Fibroblast of skin of left quadriceps (primary cell): ENCODE measurements around the gene CELF2.

Experiments
- DNase-seq, 2 experiments: peaks; one replicate each; pipeline ENCODE4 v3.0.0-alpha.2; 2013; ENCODE audit warnings: low read depth in 2 of 2

Gene CELF2

GRCh38 chr10:11023009-11023953 lies 5.6 kb downstream of the CELF2 start:
- no peak for DNase-seq

DNA sequence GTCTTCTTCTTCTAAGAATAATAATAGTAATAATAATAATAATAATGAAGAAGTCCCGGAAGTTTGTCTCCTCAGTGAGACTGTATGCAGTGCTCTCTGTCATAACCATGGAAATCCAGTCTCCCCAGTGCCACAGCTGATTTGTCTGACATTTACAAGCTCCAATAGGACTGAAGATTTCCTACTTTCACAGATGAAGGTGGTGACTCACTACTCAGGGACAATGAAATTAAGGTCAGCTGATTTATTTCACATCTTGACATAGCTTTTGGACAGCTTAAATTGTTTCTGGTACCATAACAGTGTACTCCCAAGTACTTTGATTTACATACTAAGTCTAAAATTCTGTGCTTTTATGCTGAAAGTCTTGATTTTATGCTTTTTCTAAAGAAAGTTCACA lies 6.9 kb downstream of the CELF2 start:
- no peak for DNase-seq

DNA sequence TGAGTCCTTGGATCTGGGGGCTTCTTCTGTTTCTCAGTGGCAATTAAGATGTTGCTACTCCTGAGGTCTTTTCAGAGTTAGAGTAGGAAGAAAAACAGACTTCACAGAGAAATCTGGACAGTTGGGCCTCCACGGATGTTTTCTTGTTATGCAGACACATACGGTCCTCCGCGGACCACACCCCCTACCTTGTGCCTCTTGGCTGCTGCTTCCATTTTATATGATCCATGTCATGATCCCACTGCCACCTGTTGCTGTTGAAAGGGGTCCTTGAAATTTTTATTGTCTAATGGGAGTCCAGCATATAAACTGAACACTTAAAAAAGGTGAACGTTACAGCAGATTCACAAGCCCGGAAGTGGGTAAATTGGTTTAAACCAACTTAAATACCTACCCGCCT lies 8.3 kb downstream of the CELF2 start:
- no peak for DNase-seq

GRCh38 chr10:11026773-11027172 lies 9.1 kb downstream of the CELF2 start:
- DNase-seq, result no peak

- no peak for DNase-seq
Observed at GRCh38 chr10:11034762-11035161, 17.1 kb downstream of the CELF2 start.

DNA sequence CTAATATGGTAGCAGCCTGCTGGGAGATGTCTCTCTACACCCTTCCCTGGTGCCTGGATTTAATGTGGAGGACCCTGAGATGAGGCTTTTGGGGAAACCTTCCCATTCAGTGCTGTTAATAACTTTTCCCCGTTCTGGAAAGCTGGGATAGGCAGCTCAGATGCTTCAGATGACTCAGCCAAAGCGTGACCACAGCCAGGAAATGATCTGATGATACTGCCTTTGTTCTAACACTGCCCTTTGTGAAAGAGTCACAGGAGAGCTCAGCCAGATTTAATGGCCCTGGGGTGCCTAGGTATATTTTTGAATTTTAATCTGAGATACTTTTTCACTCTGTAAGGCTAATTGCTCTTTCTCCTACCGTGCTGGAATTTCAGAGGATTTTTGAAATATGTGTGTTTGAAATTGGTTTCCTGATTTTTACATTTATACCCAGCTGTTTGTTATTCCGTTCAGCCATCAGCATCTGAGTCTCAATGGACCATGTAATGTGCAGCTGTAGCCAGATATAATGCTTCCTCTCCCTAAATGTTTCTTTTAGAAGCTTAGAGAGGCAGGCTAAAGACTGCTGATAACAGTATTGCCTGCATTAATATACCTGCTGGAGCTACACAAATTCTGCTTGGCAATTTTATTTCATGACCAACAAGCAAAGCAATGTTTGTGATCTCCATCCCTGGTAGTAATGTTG lies 17.8 kb downstream of the CELF2 start:
- peak; percentile 44 to 45 for DNase-seq

GRCh38 chr10:11036424-11037011 lies 18.8 kb downstream of the CELF2 start:
- DNase-seq, result peak in 1 of 2 experiments; percentile 44

DNA sequence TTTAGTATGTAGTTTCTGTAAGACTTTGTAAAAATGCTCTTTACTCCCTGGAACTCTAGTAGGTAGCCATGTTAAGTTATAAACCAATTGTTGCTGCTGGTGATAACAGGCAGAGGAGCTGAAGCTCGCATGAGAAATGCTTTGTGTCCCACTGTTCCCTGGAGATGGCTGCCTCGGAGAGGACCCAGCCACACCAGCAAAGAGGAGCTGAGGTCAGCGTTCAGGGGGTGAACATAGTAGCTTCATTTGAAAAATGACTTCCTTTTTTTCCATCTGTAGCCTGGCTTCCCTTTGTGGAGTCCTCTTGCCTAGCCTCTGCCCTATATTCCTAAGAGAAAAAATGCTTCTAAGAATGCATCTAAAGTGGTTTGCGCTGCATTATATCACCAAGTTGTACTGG lies 20.3 kb downstream of the CELF2 start:
- no peak for DNase-seq

DNA sequence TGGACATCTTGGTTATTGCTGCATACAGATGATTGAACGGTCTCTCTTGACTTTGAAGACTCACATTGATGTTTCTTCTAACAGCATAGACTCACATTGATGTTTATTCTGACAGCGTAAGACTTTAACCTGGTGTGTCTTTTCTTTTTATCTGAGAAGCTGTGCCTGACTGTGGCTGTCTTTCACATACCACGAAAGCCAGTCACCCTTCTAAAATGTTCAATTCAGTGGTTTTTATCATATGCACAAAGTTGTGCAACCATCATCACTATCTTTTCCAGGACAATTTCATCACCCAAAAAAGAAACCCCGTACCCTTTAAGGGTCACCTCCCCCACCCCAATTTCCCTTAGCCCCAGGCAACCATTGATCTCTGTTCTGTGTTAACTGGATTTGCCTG lies 24.7 kb downstream of the CELF2 start:
- DNase-seq, result no peak

DNA sequence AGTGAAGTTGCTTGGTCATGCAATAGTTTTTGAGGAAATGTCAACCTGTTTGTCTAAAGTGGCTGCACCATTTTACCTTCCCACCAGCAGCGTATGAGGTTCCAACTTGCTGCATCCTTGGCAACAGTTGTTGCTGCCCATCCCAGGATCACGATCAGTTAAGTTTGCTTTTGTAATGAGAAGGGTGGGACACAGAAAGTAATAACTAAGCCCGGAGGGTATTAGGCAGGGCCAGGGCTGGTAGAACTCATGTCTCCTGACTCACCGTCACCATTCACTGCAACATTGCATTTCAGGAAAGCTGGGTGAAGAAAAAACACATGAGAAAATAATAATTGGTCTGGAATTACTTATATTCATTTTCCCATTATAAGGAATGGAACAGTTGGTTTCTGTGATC lies 25.4 kb downstream of the CELF2 start:
- DNase-seq, result no peak

- no peak for DNase-seq
Observed at GRCh38 chr10:11043446-11044127, 25.9 kb downstream of the CELF2 start.

DNA sequence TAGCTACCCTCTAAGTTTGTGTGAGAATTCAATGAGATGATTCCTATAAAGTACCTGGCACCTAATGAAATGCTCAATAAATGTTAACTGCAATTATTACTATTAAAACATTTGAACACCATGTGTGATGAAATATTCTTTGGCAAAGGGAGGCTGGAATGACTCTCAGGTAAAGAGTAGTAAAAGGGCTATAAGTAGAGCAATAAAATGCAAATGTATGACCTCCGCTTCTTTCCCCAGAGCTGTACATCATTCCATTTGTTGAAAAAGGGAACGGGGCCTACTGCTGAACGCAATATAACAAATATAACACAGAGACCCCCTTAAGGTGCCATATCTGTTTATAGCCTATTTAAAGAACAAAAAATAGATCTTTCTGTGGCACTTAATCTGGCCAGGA lies 27.8 kb downstream of the CELF2 start:
- DNase-seq, result no peak

DNA sequence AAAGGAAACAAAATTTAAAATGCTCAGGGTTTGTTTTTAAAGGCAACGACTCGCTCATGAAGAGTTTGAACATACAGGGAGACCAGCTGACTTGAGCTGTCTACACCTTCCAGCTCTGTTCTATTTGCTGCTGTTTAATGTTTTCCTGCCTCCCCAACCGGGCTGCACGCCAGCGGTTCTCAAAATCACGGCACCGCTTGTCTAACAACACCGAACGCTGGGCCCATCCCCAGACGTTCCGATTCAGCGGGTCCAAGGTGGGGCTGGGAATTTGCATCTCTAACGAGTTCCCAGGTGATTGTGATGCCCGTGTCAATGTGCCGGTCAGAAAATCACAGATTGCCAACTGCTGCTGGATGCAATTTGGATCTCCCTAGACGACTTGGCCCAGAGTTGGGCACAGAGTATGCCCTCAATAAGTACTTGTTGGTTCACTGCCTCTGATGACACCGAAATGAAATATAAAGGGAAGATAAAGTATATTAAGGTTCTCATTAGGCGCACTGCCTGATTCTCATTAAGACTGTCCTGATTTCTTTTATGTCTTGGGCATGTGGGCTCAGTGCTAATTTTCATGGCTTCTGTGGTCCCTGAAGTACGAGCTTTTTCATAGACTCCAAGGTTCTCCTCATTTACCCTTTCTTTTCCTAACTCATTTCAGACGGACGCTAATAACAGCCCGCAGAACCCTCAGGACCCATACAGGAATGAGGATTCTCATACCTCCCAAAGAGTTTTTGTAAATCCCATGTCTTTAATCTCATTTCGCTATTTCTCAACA lies 28.5 kb downstream of the CELF2 start:
- DNase-seq, result no peak

DNA sequence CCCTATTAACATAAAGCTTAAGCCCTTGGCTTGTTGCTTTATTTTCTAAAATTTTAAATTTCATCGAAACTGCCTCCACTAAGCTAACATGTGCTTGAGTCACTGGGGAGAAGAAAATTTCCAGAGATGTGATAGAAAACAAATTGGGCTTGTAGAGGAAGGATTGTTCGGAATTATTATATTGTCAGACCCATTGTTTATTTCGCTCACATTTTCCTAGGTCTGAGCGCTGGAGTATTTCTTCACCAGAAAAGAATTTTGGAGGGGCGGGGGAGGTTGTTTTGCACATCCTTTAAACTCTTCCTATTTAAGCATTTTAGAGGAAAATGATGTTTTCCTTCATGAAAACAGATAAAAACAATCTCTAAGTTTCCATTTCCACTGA lies 29.1 kb downstream of the CELF2 start:
- DNase-seq, result no peak

DNA sequence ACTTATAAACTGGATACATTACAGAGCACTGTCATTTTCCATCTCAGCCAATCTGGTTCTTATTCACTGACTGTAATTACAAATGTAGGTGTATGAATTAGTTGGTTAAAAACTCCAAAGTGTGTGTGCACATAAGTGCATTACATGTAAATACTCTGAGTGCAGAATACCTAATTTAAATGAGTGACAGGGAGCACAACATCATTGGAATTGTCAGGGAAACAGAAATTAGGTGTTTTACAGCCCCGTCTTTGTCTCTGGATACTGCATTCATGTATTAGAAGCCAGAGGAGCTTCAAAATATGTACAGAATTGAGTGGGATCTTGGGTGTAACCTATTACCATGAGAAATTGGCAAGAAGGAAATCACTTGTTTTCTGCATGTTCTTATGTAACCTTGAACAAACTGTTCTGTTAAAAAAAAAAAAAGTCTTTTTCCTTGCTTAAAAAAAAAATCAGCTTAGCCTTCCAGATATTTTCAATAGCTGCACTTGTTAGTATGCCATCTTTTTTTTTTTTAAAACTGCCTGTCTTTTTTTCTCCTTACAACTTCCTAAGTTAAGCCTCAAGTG lies 31.1 kb downstream of the CELF2 start:
- no peak for DNase-seq

DNA sequence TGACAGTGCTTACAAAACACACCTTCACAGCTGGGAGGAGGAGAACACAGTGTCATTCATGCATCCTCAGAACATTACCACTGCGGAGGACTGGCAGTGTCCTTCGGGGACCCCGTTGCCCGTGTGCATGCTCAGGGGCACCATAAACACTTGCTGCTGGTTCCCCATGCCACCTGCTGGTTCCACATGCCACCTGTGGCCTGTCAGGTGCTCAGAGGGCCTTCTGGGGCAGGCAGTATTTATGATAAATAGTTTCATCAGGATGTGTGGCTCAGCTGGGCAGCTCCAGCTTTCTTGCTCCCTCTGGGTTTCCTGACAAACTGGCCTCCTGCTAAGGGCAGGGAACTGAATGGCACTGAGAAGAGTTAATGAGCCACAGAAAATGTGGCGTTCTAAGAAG lies 32.1 kb downstream of the CELF2 start:
- DNase-seq, result no peak

- DNase-seq, result no peak
Observed at GRCh38 chr10:11050301-11051287, 32.9 kb downstream of the CELF2 start.

GRCh38 chr10:11057018-11057417 lies 39.3 kb downstream of the CELF2 start:
- DNase-seq, result no peak

- DNase-seq, result no peak
Observed at GRCh38 chr10:11057448-11057847, 39.8 kb downstream of the CELF2 start.

DNA sequence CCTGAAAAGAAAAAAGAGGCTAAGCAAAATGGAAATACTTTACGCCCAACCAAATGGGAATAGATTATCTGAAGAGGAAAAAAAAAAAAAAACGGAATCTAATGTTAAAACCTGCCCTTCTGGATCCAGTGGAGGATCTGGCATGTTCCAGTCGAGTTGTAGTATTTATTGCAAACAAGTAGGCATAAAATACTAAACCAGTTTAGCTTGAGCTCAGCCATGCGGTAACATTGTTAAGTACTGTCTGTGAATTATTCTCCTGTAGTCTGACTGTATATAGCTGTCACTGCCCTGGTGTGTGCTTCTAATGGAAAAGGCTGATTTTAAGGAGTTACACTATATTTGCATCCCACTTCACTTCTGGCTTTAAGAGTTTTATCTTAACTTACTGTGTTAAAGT lies 40.3 kb downstream of the CELF2 start:
- DNase-seq, result no peak
